SK-N-SH treated with all-trans-retinoic acid at 6 μM for 48 hours (cell line): ENCODE data around the gene FMO3.

ENCODE experiments used
- ATAC-seq: fragments of 200-7000 bp; cut with Tn5 transposase; 3 replicates; pipeline ENCODE4 v1.9.1; 2020; ENCODE audit warnings: mild to moderate bottlenecking, moderate library complexity
- ARNTL ChIP-seq: fragments of 450-650 bp; formaldehyde crosslinking; IDR thresholded peaks from 2 replicates; pipeline ENCODE4 v1.5.0; 2020; ENCODE audit warnings: low read depth, mild to moderate bottlenecking, moderate library complexity, borderline replicate concordance
- BACH2 ChIP-seq: fragments of 250-450 bp; sonication (Bioruptor Pico); IDR thresholded peaks from 2 replicates; pipeline ENCODE4 v1.9.0; 2021; ENCODE audit warnings: mild to moderate bottlenecking, borderline replicate concordance
- CREB5 ChIP-seq: fragments of 250-450 bp; sonication (Bioruptor Pico); IDR thresholded peaks from 2 replicates; pipeline ENCODE4 v1.5.1; 2020; ENCODE audit warnings: low read depth, mild to moderate bottlenecking, moderate library complexity
- CSDC2 ChIP-seq: fragments of 250-450 bp; sonication (Bioruptor Pico); IDR thresholded peaks from 2 replicates; pipeline ENCODE4 v1.5.0; 2020; ENCODE audit warnings: mild to moderate bottlenecking, moderate library complexity
- CSRNP3 ChIP-seq: fragments of 250-450 bp; sonication (Bioruptor Pico); IDR thresholded peaks from 2 replicates; pipeline ENCODE4 v1.5.1; 2021; ENCODE audit warnings: mild to moderate bottlenecking, moderate library complexity
- ESRRG ChIP-seq: fragments of 250-450 bp; sonication (Bioruptor Pico); IDR thresholded peaks from 2 replicates; pipeline ENCODE4 v1.6.1; 2021; ENCODE audit warnings: mild to moderate bottlenecking
- GLIS3 ChIP-seq: fragments of 250-450 bp; sonication (Bioruptor Pico); IDR thresholded peaks from 2 replicates; pipeline ENCODE4 v1.5.0; 2020; ENCODE audit warnings: mild to moderate bottlenecking, moderate library complexity
- ISL1 ChIP-seq: fragments of 250-450 bp; sonication (Bioruptor Pico); IDR thresholded peaks from 2 replicates; pipeline ENCODE4 v2.1.2; 2022; ENCODE audit warnings: mild to moderate bottlenecking, moderate library complexity
- OSR1 ChIP-seq: fragments of 250-450 bp; sonication (Bioruptor Pico); IDR thresholded peaks from 2 replicates; pipeline ENCODE4 v1.8.0; 2022; ENCODE audit warnings: moderate library complexity, mild to moderate bottlenecking, inconsistent platforms
- PATZ1 ChIP-seq: fragments of 250-450 bp; sonication (Bioruptor Pico); IDR thresholded peaks from 2 replicates; pipeline ENCODE4 v1.8.0; 2020; ENCODE audit warnings: mild to moderate bottlenecking, moderate library complexity, borderline replicate concordance
- POU6F1 ChIP-seq: fragments of 250-450 bp; sonication (Bioruptor Pico); IDR thresholded peaks from 2 replicates; pipeline ENCODE4 v1.8.0; 2021; ENCODE audit warnings: low read depth, mild to moderate bottlenecking, moderate library complexity, borderline replicate concordance
- PPARA ChIP-seq: fragments of 250-450 bp; sonication (Bioruptor Pico); IDR thresholded peaks from 2 replicates; pipeline ENCODE4 v1.5.0; 2020; ENCODE audit warnings: mild to moderate bottlenecking, borderline replicate concordance
- RARB ChIP-seq: fragments of 250-450 bp; sonication (Bioruptor Pico); IDR thresholded peaks from 2 replicates; pipeline ENCODE4 v1.8.0; 2021; ENCODE audit warnings: mild to moderate bottlenecking, moderate library complexity
- TSHZ2 ChIP-seq: fragments of 250-450 bp; sonication (Bioruptor Pico); IDR thresholded peaks from 2 replicates; pipeline ENCODE4 v1.5.0; 2020; ENCODE audit warnings: mild to moderate bottlenecking, moderate library complexity
- ZC3H10 ChIP-seq: fragments of 250-450 bp; sonication (Bioruptor Pico); IDR thresholded peaks from 2 replicates; pipeline ENCODE4 v1.5.1; 2021; ENCODE audit warnings: mild to moderate bottlenecking, moderate library complexity
- ZFP3 ChIP-seq: fragments of 250-450 bp; sonication (Bioruptor Pico); IDR thresholded peaks from 2 replicates; pipeline ENCODE4 v1.5.0; 2020; ENCODE audit warnings: mild to moderate bottlenecking, moderate library complexity
- ZFP30 ChIP-seq: fragments of 450-650 bp; formaldehyde crosslinking; IDR thresholded peaks from 2 replicates; pipeline ENCODE4 v1.5.0; 2022; ENCODE audit warnings: mild to moderate bottlenecking, moderate library complexity
- ZNF565 ChIP-seq: fragments of 450-650 bp; formaldehyde crosslinking; conservative IDR thresholded peaks from 2 replicates; pipeline ENCODE4 v1.5.0; 2020; ENCODE audit warnings: low read depth, mild to moderate bottlenecking, moderate library complexity
- ZNF70 ChIP-seq: fragments of 450-650 bp; formaldehyde crosslinking; IDR thresholded peaks from 2 replicates; pipeline ENCODE4 v1.5.0; 2020; ENCODE audit warnings: mild to moderate bottlenecking, moderate library complexity
- ZNF8 ChIP-seq: fragments of 450-650 bp; formaldehyde crosslinking; IDR thresholded peaks from 2 replicates; pipeline ENCODE4 v1.5.0; 2020; ENCODE audit warnings: mild to moderate bottlenecking, moderate library complexity

FMO3 gene

GRCh38 chr1:171161431-171161830 lies 70.7 kb downstream of the FMO3 start:
- no peak for ATAC-seq
- no peak for TF ChIP-seq GLIS3
- no peak for TF ChIP-seq ZNF565
- no peak for TF ChIP-seq ZFP3
- no peak for TF ChIP-seq ZC3H10 (CRISPR knock-in tag)
- TF ChIP-seq PPARA (CRISPR knock-in tag) = no peak
- TF ChIP-seq CSDC2 (CRISPR knock-in tag) = no peak
- no peak for TF ChIP-seq OSR1 (CRISPR knock-in tag)
- no peak for TF ChIP-seq CSRNP3 (CRISPR knock-in tag)
- TF ChIP-seq ZNF70 (CRISPR knock-in tag) = no peak
- no peak for TF ChIP-seq TSHZ2
- TF ChIP-seq ARNTL = no peak
- TF ChIP-seq RARB (CRISPR knock-in tag) = no peak
- TF ChIP-seq, all 23 proteins: peak for 0

GRCh38 chr1:171166361-171166760 lies 75.7 kb downstream of the FMO3 start:
- TF ChIP-seq ZC3H10 (CRISPR knock-in tag) (no peak), CREB5 (CRISPR knock-in tag) (no peak), ZNF70 (CRISPR knock-in tag) (no peak), ZFP30 (CRISPR knock-in tag) (no peak), ZNF565 (no peak), ARNTL (no peak), OSR1 (CRISPR knock-in tag) (no peak), ZNF8 (no peak), CSDC2 (CRISPR knock-in tag) (no peak), ISL1 (CRISPR knock-in tag) (no peak), RARB (CRISPR knock-in tag) (no peak), BACH2 (CRISPR knock-in tag) (no peak), PATZ1 (CRISPR knock-in tag) (no peak), CSRNP3 (CRISPR knock-in tag) (no peak), TSHZ2 (no peak), POU6F1 (CRISPR knock-in tag) (no peak), ESRRG (CRISPR knock-in tag) (no peak)
- no peak for ATAC-seq
